K562 (cell line): ENCODE measurements around the gene THAP4.

Experiments used
- CBX5 ChIP-seq: IDR thresholded peaks from 2 replicates; pipeline ENCODE4 v1.6.1; 2014; ENCODE audit warnings: low read depth, borderline replicate concordance
- CEBPB ChIP-seq: fragments of 450-650 bp; IDR thresholded peaks from 2 replicates; pipeline ENCODE4 v1.6.1; 2016; ENCODE audit warnings: missing genetic modification characterization, missing compliant biosample characterization
- GTF2A2 ChIP-seq: IDR thresholded peaks from 2 replicates; pipeline ENCODE4 v1.6.1; 2016; ENCODE audit warnings: mild to moderate bottlenecking, missing genetic modification characterization, missing compliant biosample characterization
- NFYB ChIP-seq: IDR thresholded peaks from 2 replicates; pipeline ENCODE4 v1.6.1; 2011; ENCODE audit warnings: mild to moderate bottlenecking, moderate library complexity; ENCODE audit not compliant: insufficient read length; ENCODE audit errors: extremely low read depth
- PML ChIP-seq: IDR thresholded peaks from 2 replicates; pipeline ENCODE4 v1.6.1; 2012; ENCODE audit warnings: low read length, inconsistent platforms
- SMARCA4 ChIP-seq: fragments of 450-650 bp; IDR thresholded peaks from 2 replicates; pipeline ENCODE4 v1.6.1; 2016
- SREBF2 ChIP-seq: sonication (generic); formaldehyde crosslinking; IDR thresholded peaks from 2 replicates; pipeline ENCODE4 v1.4.0; 2020; ENCODE audit warnings: mild to moderate bottlenecking, missing genetic modification reagents
- ZNF384 ChIP-seq: IDR thresholded peaks from 2 replicates; pipeline ENCODE4 v1.6.1; 2012; ENCODE audit warnings: low read depth, low read length, improper control_type of control experiment
- TF ChIP-seq, protein P1 (sequence below), 2 experiments: fragments of 450-650 bp in 1 of 2; sonication (generic) in 1 of 2; formaldehyde crosslinking; conservative IDR thresholded peaks; 2 replicates each; pipeline versions ENCODE4 v1.4.0 to v1.8.1; 2020 to 2022; ENCODE audit warnings: mild to moderate bottlenecking in 1 of 2, missing genetic modification reagents in 1 of 2
- TF ChIP-seq, protein P2 (sequence below): fragments of 250-450 bp; sonication (Bioruptor Pico); IDR thresholded peaks from 2 replicates; pipeline ENCODE4 v1.8.0; 2021; ENCODE audit warnings: moderate library complexity, mild to moderate bottlenecking, inconsistent platforms

DNA sequence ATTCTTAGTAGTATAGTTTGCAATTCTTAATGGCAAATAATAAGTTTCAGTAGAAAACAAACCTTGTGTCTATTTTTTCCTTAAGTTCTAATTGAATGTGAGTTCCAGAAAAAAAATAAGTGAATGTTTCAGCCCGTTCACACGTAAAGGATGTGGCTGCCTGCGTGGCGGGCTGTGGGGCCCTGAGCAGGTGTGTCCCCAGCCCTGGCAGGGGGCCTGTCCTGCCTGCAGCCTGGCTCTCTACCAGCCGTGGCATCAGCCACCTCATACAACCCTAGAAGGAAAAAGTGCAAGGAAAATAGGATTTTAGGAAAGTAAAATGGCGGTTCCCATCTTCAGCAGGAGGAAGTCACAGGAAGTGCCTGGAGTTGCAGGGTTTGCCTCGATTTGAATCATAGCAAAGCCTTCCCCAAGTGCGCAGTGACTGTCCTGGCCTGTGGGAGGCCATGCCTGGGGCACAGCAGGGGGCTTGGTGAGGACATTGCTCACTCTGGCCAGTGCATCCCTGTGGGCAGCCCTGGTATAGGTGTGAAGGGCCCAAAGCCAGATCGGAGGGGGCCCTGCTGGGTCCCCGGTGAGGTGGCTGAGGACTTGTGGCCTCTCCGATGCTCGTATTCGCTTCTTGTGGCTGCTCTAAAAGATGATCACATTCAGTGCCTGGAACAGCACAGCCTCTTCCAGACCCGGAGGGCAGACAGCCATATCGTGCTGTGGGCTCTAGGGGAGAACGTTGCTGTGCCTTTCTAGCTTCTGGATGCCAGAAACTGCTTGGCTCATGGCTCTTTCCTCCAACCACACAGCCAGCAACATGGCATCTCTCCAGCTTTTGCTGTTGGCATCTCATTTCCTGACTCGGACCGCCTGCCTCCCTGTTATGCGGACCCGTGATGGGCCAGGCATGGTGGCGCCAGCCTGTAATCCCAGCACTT lies 37.1 kb upstream of the THAP4 start:
- no peak for TF ChIP-seq CBX5
- TF ChIP-seq SMARCA4, result no peak
- TF ChIP-seq NFYB, result no peak
- TF ChIP-seq SREBF2 (CRISPR knock-in tag), result no peak
- TF ChIP-seq GTF2A2 (tag), result no peak
- TF ChIP-seq, protein P1, sequence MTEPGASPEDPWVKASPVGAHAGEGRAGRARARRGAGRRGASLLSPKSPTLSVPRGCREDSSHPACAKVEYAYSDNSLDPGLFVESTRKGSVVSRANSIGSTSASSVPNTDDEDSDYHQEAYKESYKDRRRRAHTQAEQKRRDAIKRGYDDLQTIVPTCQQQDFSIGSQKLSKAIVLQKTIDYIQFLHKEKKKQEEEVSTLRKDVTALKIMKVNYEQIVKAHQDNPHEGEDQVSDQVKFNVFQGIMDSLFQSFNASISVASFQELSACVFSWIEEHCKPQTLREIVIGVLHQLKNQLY (CRISPR knock-in tag; conservative IDR thresholded peaks at IDR 0.05), result no peak
- TF ChIP-seq, protein P2, sequence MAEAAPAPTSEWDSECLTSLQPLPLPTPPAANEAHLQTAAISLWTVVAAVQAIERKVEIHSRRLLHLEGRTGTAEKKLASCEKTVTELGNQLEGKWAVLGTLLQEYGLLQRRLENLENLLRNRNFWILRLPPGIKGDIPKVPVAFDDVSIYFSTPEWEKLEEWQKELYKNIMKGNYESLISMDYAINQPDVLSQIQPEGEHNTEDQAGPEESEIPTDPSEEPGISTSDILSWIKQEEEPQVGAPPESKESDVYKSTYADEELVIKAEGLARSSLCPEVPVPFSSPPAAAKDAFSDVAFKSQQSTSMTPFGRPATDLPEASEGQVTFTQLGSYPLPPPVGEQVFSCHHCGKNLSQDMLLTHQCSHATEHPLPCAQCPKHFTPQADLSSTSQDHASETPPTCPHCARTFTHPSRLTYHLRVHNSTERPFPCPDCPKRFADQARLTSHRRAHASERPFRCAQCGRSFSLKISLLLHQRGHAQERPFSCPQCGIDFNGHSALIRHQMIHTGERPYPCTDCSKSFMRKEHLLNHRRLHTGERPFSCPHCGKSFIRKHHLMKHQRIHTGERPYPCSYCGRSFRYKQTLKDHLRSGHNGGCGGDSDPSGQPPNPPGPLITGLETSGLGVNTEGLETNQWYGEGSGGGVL (CRISPR knock-in tag), result no peak
- no peak for TF ChIP-seq ZNF384
- TF ChIP-seq PML, result no peak
- TF ChIP-seq CEBPB (tag), result no peak
